H1 (cell line): ENCODE measurements around the gene EEF2K. TPM values are rescaled to one million over a fixed set of nuclear protein-coding genes. Genes with fewer than 3 reads are reported as not detected.

Source experiments
- CTCF ChIA-PET: fragments of 300-600 bp; sonication (Branson Sonifier 250); formaldehyde crosslinking; loops from one replicate; lab custom pipeline; 2021; ENCODE audit not compliant: partially characterized antibody; lab: Charles Lee
- POLR2A ChIA-PET: fragments of 300-600 bp; sonication (Branson Sonifier 250); formaldehyde crosslinking; loops from one replicate; lab custom pipeline; 2021; ENCODE audit warnings: inconsistent platforms; ENCODE audit not compliant: partially characterized antibody; lab: Charles Lee
- DNase-seq, 2 experiments: peaks; one replicate each; pipeline versions ENCODE4 v3.0.0 to v3.0.0-alpha.2; 2010 to 2022; ENCODE audit warnings: low spot score in 2 of 2, low read depth in 1 of 2, mixed read lengths in 1 of 2
- FAIRE-seq: peaks from 2 replicates; lab custom pipeline; 2011; peaks lifted over from hg19 to GRCh38; lab: Jason Lieb, UNC
- H2AFZ ChIP-seq: 2 replicates; pipeline ENCODE4 v1.8.1; 2012; ENCODE audit warnings: low read length, inconsistent platforms
- H2AK5ac ChIP-seq: 2 replicates; pipeline ENCODE4 v1.6.1; 2013; ENCODE audit warnings: low read depth, low read length
- H2BK120ac ChIP-seq: replicated peaks from 2 replicates; pipeline ENCODE3; 2013; ENCODE audit warnings: low read depth, low read length, inconsistent platforms
- H2BK12ac ChIP-seq: 2 replicates; pipeline ENCODE4 v1.6.1; 2013; ENCODE audit warnings: low read depth, low read length
- H2BK15ac ChIP-seq: 2 replicates; pipeline ENCODE4 v1.6.1; 2013; ENCODE audit warnings: low read length
- H2BK20ac ChIP-seq: 2 replicates; pipeline ENCODE4 v1.6.1; 2013; ENCODE audit warnings: low read length
- H2BK5ac ChIP-seq: 2 replicates; pipeline ENCODE4 v1.6.1; 2013; ENCODE audit warnings: low read depth, low read length
- H3K14ac ChIP-seq: 2 replicates; pipeline ENCODE4 v1.6.1; 2013; ENCODE audit warnings: inconsistent platforms; ENCODE audit not compliant: insufficient read length
- H3K18ac ChIP-seq: 2 replicates; pipeline ENCODE4 v1.6.1; 2013; ENCODE audit warnings: low read length; ENCODE audit errors: extremely low read depth
- H3K23ac ChIP-seq: 2 replicates; pipeline ENCODE4 v1.6.1; 2013; ENCODE audit warnings: inconsistent platforms; ENCODE audit not compliant: insufficient read length
- H3K23me2 ChIP-seq: 2 replicates; pipeline ENCODE4 v1.6.1; 2013; ENCODE audit warnings: low read depth, low read length
- H3K27ac ChIP-seq: 2 replicates; pipeline ENCODE4 v1.6.1; 2011; ENCODE audit warnings: low read depth, low read length, inconsistent platforms
- H3K27me3 ChIP-seq, 4 experiments: replicated peaks in 1 of 4; 1 replicate in 1 of 4; 2 replicates in 3 of 4; pipeline versions ENCODE4 v1.6.1 to v1.8.1; 2011 to 2013; ENCODE audit warnings: low read length in 3 of 4, mild to moderate bottlenecking in 3 of 4, inconsistent platforms in 2 of 4, mixed read lengths in 2 of 4, moderate library complexity in 1 of 4; ENCODE audit not compliant: control insufficient read depth in 3 of 4, insufficient read depth in 3 of 4; ENCODE audit errors: extremely low read depth in 1 of 4
- H3K36me3 ChIP-seq, 4 experiments: 2 replicates each; pipeline versions ENCODE4 v1.6.1 to v1.8.1; 2011 to 2013; ENCODE audit warnings: mild to moderate bottlenecking in 4 of 4, low read length in 3 of 4, moderate library complexity in 2 of 4, control low read depth in 1 of 4, inconsistent platforms in 1 of 4; ENCODE audit not compliant: insufficient read depth in 4 of 4, control insufficient read depth in 2 of 4
- H3K4ac ChIP-seq: replicated peaks from 2 replicates; pipeline ENCODE3; 2013; ENCODE audit warnings: low read length, low read depth, mixed read lengths, inconsistent platforms; ENCODE audit not compliant: insufficient read length
- H3K4me1 ChIP-seq, 4 experiments: replicated peaks in 1 of 4; 1 replicate in 1 of 4; 2 replicates in 3 of 4; pipeline versions ENCODE4 v1.6.1 to v1.8.1; 2011 to 2013; ENCODE audit warnings: low read length in 3 of 4, inconsistent platforms in 2 of 4, mixed read lengths in 1 of 4; ENCODE audit not compliant: insufficient read depth in 4 of 4, control insufficient read depth in 3 of 4
- H3K4me2 ChIP-seq, 2 experiments: 2 replicates each; pipeline versions ENCODE4 v1.6.1 to v1.8.1; 2011 to 2013; ENCODE audit warnings: low read depth in 2 of 2, low read length in 2 of 2, control low read depth in 1 of 2, inconsistent platforms in 1 of 2, mild to moderate bottlenecking in 1 of 2; ENCODE audit not compliant: insufficient read depth in 1 of 2
- H3K4me3 ChIP-seq, 4 experiments: fragments of 200-600, 300-600 bp in 1 of 4; sonication (generic), shearing (Covaris generic), sonication (Bioruptor Twin) in 1 of 4; 2 replicates each; pipeline versions ENCODE4 v1.5.1 to v1.8.1; 2011 to 2016; ENCODE audit warnings: low read length in 4 of 4, low read depth in 3 of 4, control low read depth in 2 of 4, inconsistent platforms in 2 of 4, mild to moderate bottlenecking in 2 of 4, mixed read lengths in 1 of 4, moderate library complexity in 1 of 4; ENCODE audit not compliant: insufficient read depth in 2 of 4; ENCODE audit errors: extremely low read depth in 1 of 4
- H3K56ac ChIP-seq: replicated peaks from 2 replicates; pipeline ENCODE3; 2013; ENCODE audit warnings: low read depth, mild to moderate bottlenecking, mixed read lengths, low read length, inconsistent platforms; ENCODE audit not compliant: insufficient read length
- H3K79me1 ChIP-seq: 2 replicates; pipeline ENCODE4 v1.6.1; 2013; ENCODE audit warnings: low read depth, low read length, control low read depth
- H3K79me2 ChIP-seq, 2 experiments: 2 replicates each; pipeline versions ENCODE4 v1.6.1 to v1.8.1; 2012 to 2013; ENCODE audit warnings: low read length in 2 of 2, mild to moderate bottlenecking in 2 of 2, inconsistent platforms in 1 of 2; ENCODE audit not compliant: insufficient read depth in 2 of 2, control insufficient read depth in 1 of 2
- H3K9ac ChIP-seq, 4 experiments: replicated peaks in 1 of 4; 1 replicate in 1 of 4; 2 replicates in 3 of 4; pipeline versions ENCODE4 v1.6.1 to v1.8.1; 2011 to 2013; ENCODE audit warnings: low read depth in 3 of 4, low read length in 3 of 4, control low read depth in 2 of 4, mild to moderate bottlenecking in 2 of 4, moderate library complexity in 2 of 4, inconsistent platforms in 1 of 4; ENCODE audit errors: extremely low read depth in 1 of 4
- H3K9me3 ChIP-seq, 2 experiments: 2 replicates each; pipeline versions ENCODE4 v1.6.1 to v1.8.1; 2012 to 2013; ENCODE audit warnings: mild to moderate bottlenecking in 2 of 2, moderate library complexity in 2 of 2, control low read depth in 1 of 2, inconsistent platforms in 1 of 2, low read depth in 1 of 2, low read length in 1 of 2, mixed read lengths in 1 of 2; ENCODE audit not compliant: insufficient read depth in 2 of 2
- H4K20me1 ChIP-seq, 2 experiments: replicated peaks in 1 of 2; 2 replicates each; pipeline versions ENCODE3 to v1.8.1; 2011 to 2013; ENCODE audit warnings: inconsistent platforms in 2 of 2, low read length in 2 of 2, mild to moderate bottlenecking in 1 of 2; ENCODE audit not compliant: insufficient read depth in 2 of 2, control insufficient read depth in 1 of 2
- H4K5ac ChIP-seq: 2 replicates; pipeline ENCODE4 v1.6.1; 2013; ENCODE audit warnings: low read length, low read depth, mixed read lengths, inconsistent platforms; ENCODE audit not compliant: insufficient read length
- H4K8ac ChIP-seq: 2 replicates; pipeline ENCODE4 v1.8.0; 2013; ENCODE audit warnings: mild to moderate bottlenecking, moderate library complexity, low read length, inconsistent platforms; ENCODE audit not compliant: insufficient read depth; ENCODE audit errors: extremely low read depth
- H4K91ac ChIP-seq: replicated peaks from 2 replicates; pipeline ENCODE3; 2013; ENCODE audit warnings: low read length, mixed read lengths, inconsistent platforms; ENCODE audit not compliant: insufficient read length
- KDM1A ChIP-seq: fragments of 200-600, 300-600 bp; sonication (generic); IDR thresholded peaks from 2 replicates; pipeline ENCODE4 v1.7.1; 2016; ENCODE audit warnings: mild to moderate bottlenecking, low read length, borderline replicate concordance
- KDM5A ChIP-seq: fragments of 200-600 bp; IDR thresholded peaks from 2 replicates; pipeline ENCODE4 v1.7.1; 2012; ENCODE audit warnings: mild to moderate bottlenecking, low read length, inconsistent platforms, mixed read lengths
- MAX ChIP-seq: IDR thresholded peaks from 2 replicates; pipeline ENCODE4 v1.6.1; 2012; ENCODE audit warnings: inconsistent platforms
- PHF8 ChIP-seq: fragments of 200-600 bp; sonication (generic); conservative IDR thresholded peaks from 2 replicates; pipeline ENCODE4 v1.7.1; 2012; ENCODE audit warnings: low read depth, mild to moderate bottlenecking, inconsistent platforms, low read length, moderate library complexity
- WGBS, 2 experiments: shearing (Covaris generic) in 1 of 2; methylation state at CpG; one replicate each; pipeline versions ENCODE4 v1.1.6 to v1.1.7; 2013 to 2015; ENCODE audit warnings: low lambda C conversion rate in 2 of 2, mixed read lengths in 2 of 2, inconsistent platforms in 1 of 2, low coverage in 1 of 2, missing lambda C conversion rate in 1 of 2; ENCODE audit not compliant: insufficient replicate concordance in 2 of 2, insufficient coverage in 1 of 2, insufficient read length in 1 of 2; ENCODE audit errors: extremely low coverage in 1 of 2, missing lambda C conversion rate in 1 of 2; 5-methylcytosine and 5-hydroxymethylcytosine counted together
- polyA plus RNA-seq, 7 experiments: library from polyadenylated mRNA; depleted of rRNA in 3 of 7; stranded (reverse) in 5 of 7; unstranded in 2 of 7; fragments of >200 nt in 5 of 7; fragments of 200-250 nt in 2 of 7; gene quantifications; 1 replicate in 5 of 7; 2 replicates in 1 of 7; 4 replicates in 1 of 7; pipeline versions ENCODE4 v1.2.1 to v1.2.3, GENCODE V29; 2011 to 2013; ENCODE audit warnings: missing spikeins in 2 of 7, mixed read lengths in 2 of 7
- total RNA-seq: library from RNA; stranded (reverse); fragmentation: NEBNext Ultra II Directional; extraction: Animal tissue kit (Norgen Biotek cat#: 25700); gene quantifications from 2 replicates; pipeline ENCODE4 v1.2.1, GENCODE V29; 2021

Gene EEF2K
- total and polyA plus RNA-seq, 2 of the 8 experiments (the other 6 are each of a cell fraction or from before 2014, with no cell fraction given), result 14.9 to 30.2 TPM

- Histone ChIP-seq H3K4me1 (no peaks in the 10 kb centered on the region), H2BK120ac (no peak overlapping the region), H2BK12ac (no peak overlapping the region), H3K23me2 (no peaks in the 10 kb centered on the region), H3K56ac (no peak overlapping the region), H3K14ac (no peak overlapping the region), H4K91ac (no peak overlapping the region), H3K4ac (no peak overlapping the region), H3K27ac (no peak overlapping the region), H2BK5ac (no peak overlapping the region), H4K5ac (no peak overlapping the region), H2AK5ac (no peak overlapping the region), H3K9me3 (no peaks in the 10 kb centered on the region), H2BK15ac (no peak overlapping the region), H3K27me3 (no peaks in the 10 kb centered on the region), H3K9ac (no peak overlapping the region), H2AFZ (no peak overlapping the region), H3K4me2 (no peak overlapping the region), H3K23ac (no peak overlapping the region), H3K18ac (no peak overlapping the region), H4K8ac (no peak overlapping the region), H3K79me2 (peaks cover 0 to 7% of the 10 kb centered on the region in 2 experiments; a peak in 1 of 4 replicates), H2BK20ac (no peak overlapping the region)
- ChIA-PET CTCF (interaction anchor here (0.5 to 1.8 kb wide), 7 partner anchors 10 to 207 kb away, joined by 3 to 11 read pairs (median 3); partner anchors contain the start of gene EEF2K), POLR2A (interaction anchor here (3.7 kb wide), 1 partner anchor 10 kb away, joined by 14 read pairs; no protein-coding TSS in a partner anchor)
- DNase-seq (no peak), FAIRE-seq (no peak)
- 94% methylated on average over 3 of the region's 3 CpGs; no CpG with 5 or more reads in 1 of the 2 experiments for WGBS, 2 experiments
- TF ChIP-seq MAX (no peak), KDM5A (no peak), PHF8 (no peak), KDM1A (0 out of 2 replicates have a peak, but pooled peaks have one; percentile 23)
- TF ChIP-seq, all 59 proteins: peak for 1
- Histone ChIP-seq H4K20me1 (peaks cover 0 to 1% of the 10 kb centered on the region in 2 experiments), H3K36me3 (no peaks in the 10 kb centered on the region), H3K79me1 (no peaks in the 10 kb centered on the region; the same call in 1 of the 2 replicates), H3K4me3 (no peak overlapping the region)
These were observed 13.5 kb downstream of the EEF2K start for GRCh38 chr16:22219389-22220068.
